Activated CD4-positive, alpha-beta T cell treated with anti-CD3 and anti-CD28 coated beads for 36 hours (primary cell): ENCODE data around the gene OSBPL7. TPM values are rescaled to one million over a fixed set of nuclear protein-coding genes. Genes with fewer than 3 reads are reported as not detected.

Experiments
- ATAC-seq: fragments of 200-7000 bp; cut with Tn5 transposase; one replicate; pipeline ENCODE4 v1.10.0; 2021; ENCODE audit warnings: mild to moderate bottlenecking, moderate library complexity
- CTCF ChIA-PET: fragments of 350-600 bp; sonication (Branson Sonifier 250); formaldehyde crosslinking; loops from one replicate; lab custom pipeline; 2021; ENCODE audit warnings: antibody characterized with exemption; lab: Charles Lee
- POLR2A ChIA-PET: fragments of 350-600 bp; sonication (Branson Sonifier 250); formaldehyde crosslinking; loops from one replicate; lab custom pipeline; 2021; ENCODE audit warnings: antibody characterized with exemption, inconsistent platforms; lab: Charles Lee
- DNase-seq: peaks from one replicate; pipeline ENCODE4 v3.0.0-alpha.2; 2020
- H3K27ac Mint-ChIP-seq: one replicate; pipeline ENCODE4 v1.8.0; 2021; ENCODE audit warnings: mixed read lengths
- H3K27me3 Mint-ChIP-seq: one replicate; pipeline ENCODE4 v1.8.0; 2021; ENCODE audit warnings: mixed read lengths
- H3K36me3 Mint-ChIP-seq: one replicate; pipeline ENCODE4 v1.8.0; 2021; ENCODE audit warnings: low read depth, mixed read lengths
- H3K4me1 Mint-ChIP-seq: one replicate; pipeline ENCODE4 v1.8.0; 2021; ENCODE audit warnings: mixed read lengths
- H3K4me3 Mint-ChIP-seq: one replicate; pipeline ENCODE4 v1.8.0; 2021; ENCODE audit warnings: mild to moderate bottlenecking, moderate library complexity, mixed read lengths
- H3K9me3 Mint-ChIP-seq: one replicate; pipeline ENCODE4 v1.8.0; 2021; ENCODE audit warnings: low read depth, mixed read lengths
- intact Hi-C, 2 experiments: fragments of 100-400 bp; cut with DNase I in 1 of 2; cut with micrococcal nuclease in 1 of 2; formaldehyde crosslinking; loops; one replicate each; pipeline versions ENCODE4 v1.14.2 to v1.15.1; 2022 to 2024; cut with DNase I, micrococcal nuclease
- total RNA-seq, 2 experiments: library from RNA; stranded (reverse); gene quantifications; one replicate each; pipeline ENCODE4 v1.2.3, GENCODE V29; 2021

OSBPL7 gene
- total RNA-seq, 2 experiments from 2014 or later: 12.8 to 12.9 TPM

- DNase-seq (no peak), ATAC-seq (no peak)
- H3K4me3 Mint-ChIP-seq: no peak overlapping the region
- intact Hi-C loops: loop anchor here in 1 of 2 experiments (10.0 kb wide), 1 partner anchor 141 kb away; no protein-coding TSS in a partner anchor
- no peaks in the 10 kb centered on the region for H3K9me3 Mint-ChIP-seq
- no peaks in the 10 kb centered on the region for H3K27me3 Mint-ChIP-seq
- peaks cover 7% of the 10 kb centered on the region for H3K36me3 Mint-ChIP-seq
- H3K27ac Mint-ChIP-seq: no peak overlapping the region
- ChIA-PET CTCF (no interaction called here), POLR2A (no interaction called here)
- H3K4me1 Mint-ChIP-seq: peaks cover 8% of the 10 kb centered on the region
Measured at GRCh38 chr17:47806026-47806912, 15.3 kb downstream of the OSBPL7 start.

GRCh38 chr17:47804461-47804860 lies 17.1 kb downstream of the OSBPL7 start:
- Mint-ChIP-seq H3K4me1 (no peaks in the 10 kb centered on the region), H3K27ac (no peak overlapping the region), H3K36me3 (peaks cover 4% of the 10 kb centered on the region), H3K27me3 (no peaks in the 10 kb centered on the region), H3K9me3 (no peaks in the 10 kb centered on the region), H3K4me3 (no peak overlapping the region)
- DNase-seq (no peak), ATAC-seq (no peak)
- POLR2A ChIA-PET: no interaction called here
- intact Hi-C loops: loop anchor here (5.0 to 10.0 kb wide), 4 partner anchors 67 to 572 kb away; no protein-coding TSS in a partner anchor
- CTCF ChIA-PET: no interaction called here

- Mint-ChIP-seq H3K27me3 (no peaks in the 10 kb centered on the region), H3K9me3 (no peaks in the 10 kb centered on the region), H3K4me3 (no peak overlapping the region), H3K36me3 (peaks cover 4% of the 10 kb centered on the region), H3K27ac (no peak overlapping the region), H3K4me1 (no peaks in the 10 kb centered on the region)
- intact Hi-C loops: loop anchor here (2.0 to 10.0 kb wide), 5 partner anchors 66 to 571 kb away; no protein-coding TSS in a partner anchor
- ChIA-PET CTCF (no interaction called here), POLR2A (no interaction called here)
- no peak for DNase-seq
- no peak for ATAC-seq
Measured at GRCh38 chr17:47803751-47804150, 17.8 kb downstream of the OSBPL7 start.

GRCh38 chr17:47803201-47803600 lies 18.4 kb downstream of the OSBPL7 start:
- POLR2A ChIA-PET: no interaction called here
- no peak overlapping the region for H3K27ac Mint-ChIP-seq

GRCh38 chr17:47802341-47803022 lies 19.1 kb downstream of the OSBPL7 start:
- Mint-ChIP-seq H3K36me3 (no peaks in the 10 kb centered on the region), H3K4me1 (no peaks in the 10 kb centered on the region), H3K4me3 (no peak overlapping the region), H3K27ac (no peak overlapping the region), H3K27me3 (peaks cover 2% of the 10 kb centered on the region), H3K9me3 (no peaks in the 10 kb centered on the region)
- ChIA-PET POLR2A (no interaction called here), CTCF (interaction anchor here (0.6 to 2.1 kb wide), 11 partner anchors 9 to 147 kb away, joined by 3 to 6 read pairs (median 4); no protein-coding TSS in a partner anchor)
- peak; percentile 98 for ATAC-seq
- intact Hi-C loops: loop anchor here (1.0 to 10.0 kb wide), 8 partner anchors 25 to 570 kb away; no protein-coding TSS in a partner anchor
- DNase-seq: peak; percentile 81

More at GRCh38 chr17:47803201-47803600, 18.4 kb downstream of the OSBPL7 start:
- H3K36me3 Mint-ChIP-seq: peaks cover under 1% of the 10 kb centered on the region
- no peak overlapping the region for H3K4me3 Mint-ChIP-seq
- no peaks in the 10 kb centered on the region for H3K9me3 Mint-ChIP-seq
- no peak for DNase-seq
- CTCF ChIA-PET: interaction anchor here (0.6 to 2.1 kb wide), 3 partner anchors 13 to 146 kb away, joined by 4 to 6 read pairs (median 4); no protein-coding TSS in a partner anchor
- no peaks in the 10 kb centered on the region for H3K4me1 Mint-ChIP-seq
- intact Hi-C loops: loop anchor here (2.0 to 10.0 kb wide), 5 partner anchors 66 to 571 kb away; no protein-coding TSS in a partner anchor
- no peak for ATAC-seq
- H3K27me3 Mint-ChIP-seq: no peaks in the 10 kb centered on the region

- DNase-seq (no peak), ATAC-seq (no peak)
- intact Hi-C loops: loop anchor here (1.0 to 10.0 kb wide), 8 partner anchors 25 to 570 kb away; no protein-coding TSS in a partner anchor
- Mint-ChIP-seq H3K4me3 (no peak overlapping the region), H3K9me3 (no peaks in the 10 kb centered on the region), H3K27me3 (peaks cover 3% of the 10 kb centered on the region), H3K4me1 (no peaks in the 10 kb centered on the region), H3K27ac (no peak overlapping the region), H3K36me3 (no peaks in the 10 kb centered on the region)
- ChIA-PET CTCF (interaction anchor here (0.6 to 2.1 kb wide), 15 partner anchors 9 to 191 kb away, joined by 3 to 6 read pairs (median 3); partner anchors contain the start of genes OSBPL7 and SCRN2), POLR2A (no interaction called here)
Measured at GRCh38 chr17:47801906-47802305, 19.7 kb downstream of the OSBPL7 start.

- no peak overlapping the region for H3K4me3 Mint-ChIP-seq
- intact Hi-C loops: loop anchor here (5.0 to 10.0 kb wide), 4 partner anchors 64 to 569 kb away; no protein-coding TSS in a partner anchor
- peaks cover 5% of the 10 kb centered on the region for H3K27me3 Mint-ChIP-seq
- DNase-seq: no peak
- CTCF ChIA-PET: interaction anchor here (0.6 to 2.1 kb wide), 15 partner anchors 8 to 427 kb away, joined by 3 to 6 read pairs (median 3); partner anchors contain the start of genes OSBPL7 and SCRN2
- no peak overlapping the region for H3K27ac Mint-ChIP-seq
- no peaks in the 10 kb centered on the region for H3K9me3 Mint-ChIP-seq
- no peaks in the 10 kb centered on the region for H3K4me1 Mint-ChIP-seq
- POLR2A ChIA-PET: no interaction called here
- no peaks in the 10 kb centered on the region for H3K36me3 Mint-ChIP-seq
- no peak for ATAC-seq
Measured at GRCh38 chr17:47801176-47801765, 20.3 kb downstream of the OSBPL7 start.

GRCh38 chr17:47800686-47801085 lies 20.9 kb downstream of the OSBPL7 start:
- ChIA-PET POLR2A (no interaction called here), CTCF (interaction anchor here (0.7 to 2.1 kb wide), 4 partner anchors 9 to 137 kb away, joined by 3 to 6 read pairs (median 3); no protein-coding TSS in a partner anchor)
- no peak overlapping the region for H3K4me3 Mint-ChIP-seq
- no peak overlapping the region for H3K27ac Mint-ChIP-seq
- H3K36me3 Mint-ChIP-seq: no peaks in the 10 kb centered on the region
- no peak for DNase-seq
- intact Hi-C loops: loop anchor here (5.0 to 10.0 kb wide), 4 partner anchors 63 to 568 kb away; no protein-coding TSS in a partner anchor
- H3K27me3 Mint-ChIP-seq: peaks cover 5% of the 10 kb centered on the region
- no peaks in the 10 kb centered on the region for H3K4me1 Mint-ChIP-seq
- no peaks in the 10 kb centered on the region for H3K9me3 Mint-ChIP-seq
- ATAC-seq: no peak

- DNase-seq (no peak), ATAC-seq (no peak)
- no peak overlapping the region for H3K4me3 Mint-ChIP-seq
- no peaks in the 10 kb centered on the region for H3K36me3 Mint-ChIP-seq
- H3K9me3 Mint-ChIP-seq: no peaks in the 10 kb centered on the region
- intact Hi-C loops: no loop called here
- POLR2A ChIA-PET: no interaction called here
- H3K27ac Mint-ChIP-seq: no peak overlapping the region
- H3K27me3 Mint-ChIP-seq: peaks cover 20% of the 10 kb centered on the region
- no peaks in the 10 kb centered on the region for H3K4me1 Mint-ChIP-seq
- CTCF ChIA-PET: interaction anchor here (1.2 to 1.9 kb wide), 2 partner anchors 8 to 149 kb away, joined by 3 to 6 read pairs; no protein-coding TSS in a partner anchor
Measured at GRCh38 chr17:47797797-47798196, 23.8 kb downstream of the OSBPL7 start.

GRCh38 chr17:47792979-47793378 lies 28.6 kb downstream of the OSBPL7 start:
- peaks cover 48% of the 10 kb centered on the region for H3K27me3 Mint-ChIP-seq
- no peak overlapping the region for H3K4me3 Mint-ChIP-seq
- DNase-seq (no peak), ATAC-seq (no peak)
- H3K27ac Mint-ChIP-seq: no peak overlapping the region
- H3K9me3 Mint-ChIP-seq: no peaks in the 10 kb centered on the region
- ChIA-PET POLR2A (no interaction called here), CTCF (interaction anchor here (0.7 to 2.2 kb wide), 4 partner anchors 9 to 95 kb away, joined by 3 to 8 read pairs (median 4); no protein-coding TSS in a partner anchor)
- intact Hi-C loops: loop anchor here (5.0 kb wide), 2 partner anchors 36 to 51 kb away; no protein-coding TSS in a partner anchor
- no peaks in the 10 kb centered on the region for H3K36me3 Mint-ChIP-seq
- H3K4me1 Mint-ChIP-seq: peaks cover 10% of the 10 kb centered on the region
